OCI-LY1 (cell line): ENCODE data around the gene BMP8B.
"Not testable (repeated sequence)": the region's sequence is repeated elsewhere in the genome, so short reads cannot be mapped to it uniquely, and the experiment has no call there.

Experiments
- H2AFZ ChIP-seq: fragments of 200-600 bp; sonication (generic), shearing (Covaris generic); 2 replicates; pipeline ENCODE4 v1.6.0; 2014; ENCODE audit warnings: antibody characterized with exemption, mild to moderate bottlenecking, low read length
- H3F3A ChIP-seq: fragments of 200-600 bp; sonication (generic), shearing (Covaris generic); 2 replicates; pipeline ENCODE4 v1.6.0; 2014; ENCODE audit warnings: mild to moderate bottlenecking, antibody characterized with exemption, low read length, moderate library complexity; ENCODE audit not compliant: insufficient read depth
- H3K27ac ChIP-seq: fragments of 200-600 bp; sonication (generic); 2 replicates; pipeline ENCODE4 v1.5.1; 2014; ENCODE audit warnings: low read length, mixed run types, mild to moderate bottlenecking, low read depth; ENCODE audit not compliant: poor library complexity, severe bottlenecking
- H3K27me3 ChIP-seq: fragments of 200-600 bp; sonication (generic); 2 replicates; pipeline ENCODE4 v1.6.0; 2014; ENCODE audit warnings: antibody characterized with exemption, mild to moderate bottlenecking, low read length, moderate library complexity; ENCODE audit not compliant: insufficient read depth
- H3K36me3 ChIP-seq: fragments of 200-600 bp; sonication (generic); 2 replicates; pipeline ENCODE4 v1.6.1; 2014; ENCODE audit warnings: mild to moderate bottlenecking, antibody characterized with exemption, low read length, moderate library complexity, mixed read lengths; ENCODE audit not compliant: insufficient read depth
- H3K4me1 ChIP-seq: fragments of 200-600 bp; sonication (generic); 2 replicates; pipeline ENCODE4 v1.5.1; 2014; ENCODE audit warnings: mild to moderate bottlenecking, low read length, moderate library complexity; ENCODE audit not compliant: insufficient read depth, severe bottlenecking
- H3K4me2 ChIP-seq: fragments of 200-600 bp; sonication (generic), shearing (Covaris generic); 2 replicates; pipeline ENCODE4 v1.6.1; 2014; ENCODE audit warnings: low read length
- H3K4me3 ChIP-seq: fragments of 200-600 bp; sonication (generic); 2 replicates; pipeline ENCODE4 v1.5.1; 2014; ENCODE audit warnings: low read length, low read depth, mild to moderate bottlenecking, mixed read lengths; ENCODE audit not compliant: poor library complexity, severe bottlenecking
- H3K79me2 ChIP-seq: fragments of 200-600 bp; shearing (Covaris generic); 2 replicates; pipeline ENCODE4 v1.6.1; 2016; ENCODE audit warnings: mixed run types, low read length, mixed read lengths; ENCODE audit not compliant: insufficient read depth
- H3K9ac ChIP-seq: fragments of 200-600 bp; sonication (generic), shearing (Covaris generic); 2 replicates; pipeline ENCODE4 v1.6.1; 2014; ENCODE audit warnings: mild to moderate bottlenecking, low read length, mixed read lengths
- H3K9me2 ChIP-seq: fragments of 200-600 bp; sonication (generic), shearing (Covaris generic); 2 replicates; pipeline ENCODE4 v1.6.1; 2014; ENCODE audit warnings: low read depth, mild to moderate bottlenecking, low read length, mixed read lengths
- H3K9me3 ChIP-seq: fragments of 200-600 bp; shearing (Covaris generic); 2 replicates; pipeline ENCODE4 v1.6.1; 2014; ENCODE audit warnings: low read length, mixed read lengths
- H4K20me1 ChIP-seq: fragments of 200-600 bp; sonication (generic), shearing (Covaris generic); 2 replicates; pipeline ENCODE4 v1.6.0; 2016; ENCODE audit warnings: mild to moderate bottlenecking, low read length; ENCODE audit not compliant: insufficient read depth
- CTCF ChIP-seq: fragments of 200-600 bp; sonication (generic), shearing (Covaris generic); IDR thresholded peaks from 2 replicates; pipeline ENCODE4 v1.5.1; 2017; ENCODE audit warnings: mild to moderate bottlenecking, antibody characterized with exemption, low read length, moderate library complexity, mixed read lengths
- EZH2 ChIP-seq: fragments of 200-600 bp; sonication (generic), shearing (Covaris generic); IDR thresholded peaks from 2 replicates; pipeline ENCODE4 v1.8.0; 2017; ENCODE audit warnings: borderline replicate concordance, mixed run types, mild to moderate bottlenecking, antibody characterized with exemption, low read length, moderate library complexity, mixed read lengths

BMP8B gene

GRCh38 chr1:39776886-39777285 lies 11.8 kb downstream of the BMP8B start:
- no peak for TF ChIP-seq EZH2
- no peak for TF ChIP-seq CTCF
- Histone ChIP-seq H3K4me3 (no peak overlapping the region), H3K4me2 (no peak overlapping the region), H3K9me2 (no peaks in the 10 kb centered on the region), H3F3A (no peaks in the 10 kb centered on the region), H3K9me3 (no peaks in the 10 kb centered on the region), H3K27ac (no peak overlapping the region), H2AFZ (no peak overlapping the region), H3K9ac (no peak overlapping the region), H4K20me1 (no peaks in the 10 kb centered on the region), H3K79me2 (no peaks in the 10 kb centered on the region), H3K36me3 (no peaks in the 10 kb centered on the region), H3K27me3 (no peaks in the 10 kb centered on the region; the same call in 1 of the 2 replicates), H3K4me1 (peaks cover 5% of the 10 kb centered on the region)

- no peaks in the 10 kb centered on the region for H4K20me1 ChIP-seq
- no peaks in the 10 kb centered on the region for H3K79me2 ChIP-seq
- no peak overlapping the region for H3K4me2 ChIP-seq
- H3F3A ChIP-seq, result no peaks in the 10 kb centered on the region
- H3K4me3 ChIP-seq, result no peak overlapping the region
- H3K36me3 ChIP-seq, result no peaks in the 10 kb centered on the region
- H3K9me3 ChIP-seq, result no peaks in the 10 kb centered on the region
- H3K9me2 ChIP-seq, result no peaks in the 10 kb centered on the region
- H2AFZ ChIP-seq, result no peak overlapping the region
- no peak overlapping the region for H3K9ac ChIP-seq
- TF ChIP-seq CTCF (no peak), EZH2 (no peak)
- H3K4me1 ChIP-seq, result peaks cover 5% of the 10 kb centered on the region
- H3K27me3 ChIP-seq, result no peaks in the 10 kb centered on the region; the same call in 1 of the 2 replicates
- H3K27ac ChIP-seq, result no peak overlapping the region
Observed at GRCh38 chr1:39776400-39776713, 12.3 kb downstream of the BMP8B start.

GRCh38 chr1:39775676-39776399 lies 12.8 kb downstream of the BMP8B start:
- H3K9me2 ChIP-seq, H3K9me3 ChIP-seq, H4K20me1 ChIP-seq, H3K27ac ChIP-seq, H3K36me3 ChIP-seq, H3K4me3 ChIP-seq, H2AFZ ChIP-seq, H3K4me2 ChIP-seq, H3K27me3 ChIP-seq, H3F3A ChIP-seq, H3K4me1 ChIP-seq, H3K79me2 ChIP-seq, H3K9ac ChIP-seq: not testable (repeated sequence)

- not testable (repeated sequence) for H3K9me3 ChIP-seq, H3K79me2 ChIP-seq, H3K27me3 ChIP-seq, H4K20me1 ChIP-seq, H3K27ac ChIP-seq, H3K4me2 ChIP-seq, H3K9me2 ChIP-seq, H3K9ac ChIP-seq, H3K36me3 ChIP-seq, H3F3A ChIP-seq, H3K4me3 ChIP-seq, H3K4me1 ChIP-seq, H2AFZ ChIP-seq
Observed at GRCh38 chr1:39775141-39775540, 13.5 kb downstream of the BMP8B start.

GRCh38 chr1:39773369-39773979 lies 15.2 kb downstream of the BMP8B start:
- H3K9ac ChIP-seq, H3K36me3 ChIP-seq, H3F3A ChIP-seq, H3K9me3 ChIP-seq, H3K27me3 ChIP-seq, H2AFZ ChIP-seq, H3K9me2 ChIP-seq, H3K4me1 ChIP-seq, H4K20me1 ChIP-seq, H3K4me3 ChIP-seq, H3K79me2 ChIP-seq, H3K27ac ChIP-seq, H3K4me2 ChIP-seq: not testable (repeated sequence)

GRCh38 chr1:39771022-39771532 lies 17.6 kb downstream of the BMP8B start, which contains the start of gene OXCT2:
Gene OXCT2 (minus strand): TSS chr1:39771348. CDS start chr1:39771255, 93 bp downstream.
- H3K4me2 ChIP-seq, H4K20me1 ChIP-seq, H3K27me3 ChIP-seq, H3K9me2 ChIP-seq, H3K79me2 ChIP-seq, H3K9ac ChIP-seq, H3K36me3 ChIP-seq, H3K27ac ChIP-seq, H2AFZ ChIP-seq, H3K9me3 ChIP-seq, H3K4me1 ChIP-seq, H3F3A ChIP-seq, H3K4me3 ChIP-seq: not testable (repeated sequence)
